MM.1S (cell line): ENCODE results near the gene RBM17.

Experiments used
- DNase-seq: peaks from one replicate; pipeline ENCODE4 v3.0.0-alpha.2; 2015
- H2AFZ ChIP-seq: fragments of 300-600 bp; sonication (generic); 2 replicates; pipeline ENCODE4 v1.6.0; 2016; ENCODE audit warnings: antibody characterized with exemption, low read length
- H3F3A ChIP-seq: fragments of 300-600 bp; sonication (generic); 2 replicates; pipeline ENCODE4 v1.6.1; 2016; ENCODE audit warnings: mild to moderate bottlenecking, antibody characterized with exemption, low read length, moderate library complexity, mixed read lengths; ENCODE audit not compliant: insufficient read depth
- H3K27ac ChIP-seq: fragments of 300-600 bp; sonication (generic); 2 replicates; pipeline ENCODE4 v1.5.1; 2016; ENCODE audit warnings: mild to moderate bottlenecking, low read length
- H3K27me3 ChIP-seq: fragments of 300-600 bp; sonication (generic); replicated peaks from 2 replicates; pipeline ENCODE4 v1.6.0; 2016; ENCODE audit warnings: low read length; ENCODE audit not compliant: insufficient read depth
- H3K36me3 ChIP-seq: fragments of 300-600 bp; sonication (generic); replicated peaks from 2 replicates; pipeline ENCODE4 v1.6.1; 2016; ENCODE audit warnings: mild to moderate bottlenecking, low read length, mixed read lengths; ENCODE audit not compliant: insufficient read depth
- H3K4me1 ChIP-seq: fragments of 300-600 bp; sonication (generic); 2 replicates; pipeline ENCODE4 v1.6.1; 2016; ENCODE audit warnings: low read length, mixed read lengths
- H3K4me2 ChIP-seq: fragments of 300-600 bp; sonication (generic); 2 replicates; pipeline ENCODE4 v1.6.0; 2016; ENCODE audit warnings: low read depth, low read length
- H3K4me3 ChIP-seq: fragments of 300-600 bp; sonication (generic); 2 replicates; pipeline ENCODE4 v1.5.1; 2016; ENCODE audit warnings: low read length, mixed read lengths
- H3K79me2 ChIP-seq: fragments of 300-600 bp; sonication (generic); 2 replicates; pipeline ENCODE4 v1.6.1; 2016; ENCODE audit warnings: mixed run types, low read length, mixed read lengths
- H3K9ac ChIP-seq: fragments of 300-600 bp; sonication (generic); 2 replicates; pipeline ENCODE4 v1.6.1; 2016; ENCODE audit warnings: low read length, mixed read lengths
- H3K9me2 ChIP-seq: fragments of 300-600 bp; sonication (generic); replicated peaks from 2 replicates; pipeline ENCODE4 v1.6.1; 2016; ENCODE audit warnings: mild to moderate bottlenecking, low read length, mixed read lengths; ENCODE audit not compliant: insufficient read depth
- H3K9me3 ChIP-seq: fragments of 300-600 bp; sonication (generic); replicated peaks from 2 replicates; pipeline ENCODE4 v1.6.1; 2016; ENCODE audit warnings: mild to moderate bottlenecking, low read length, mixed read lengths; ENCODE audit not compliant: insufficient read depth
- H4K20me1 ChIP-seq: fragments of 300-600 bp; sonication (generic); 2 replicates; pipeline ENCODE4 v1.6.1; 2016; ENCODE audit warnings: mild to moderate bottlenecking, low read length, moderate library complexity, mixed read lengths; ENCODE audit not compliant: insufficient read depth
- CTCF ChIP-seq: fragments of 300-600 bp; sonication (generic); IDR thresholded peaks from 2 replicates; pipeline ENCODE4 v1.5.1; 2016; ENCODE audit warnings: antibody characterized with exemption, low read length, mixed read lengths
- EZH2 ChIP-seq: fragments of 300-600 bp; sonication (generic); optimal IDR thresholded peaks from 2 replicates; pipeline ENCODE3; 2017; ENCODE audit warnings: low read depth, mild to moderate bottlenecking, antibody characterized with exemption, low read length, mixed read lengths
- EZH2phosphoT487 ChIP-seq: fragments of 300-600 bp; sonication (generic); IDR thresholded peaks from 2 replicates; pipeline ENCODE4 v1.6.1; 2018; ENCODE audit warnings: antibody characterized with exemption, low read length

The RBM17 gene

GRCh38 chr10:6048281-6049030 lies 40.4 kb upstream of the RBM17 start:
- Histone ChIP-seq H3K9ac (no peak overlapping the region), H3F3A (peaks cover 33% of the 10 kb centered on the region), H3K36me3 (no peaks in the 10 kb centered on the region), H3K4me2 (no peak overlapping the region), H3K4me1 (peaks cover 28% of the 10 kb centered on the region), H3K79me2 (no peaks in the 10 kb centered on the region), H3K4me3 (no peak overlapping the region), H2AFZ (no peak overlapping the region), H3K9me2 (no peaks in the 10 kb centered on the region), H3K27ac (no peak overlapping the region), H3K27me3 (peaks cover 75% of the 10 kb centered on the region), H3K9me3 (no peaks in the 10 kb centered on the region), H4K20me1 (no peaks in the 10 kb centered on the region)
- TF ChIP-seq CTCF (no peak), EZH2 (no peak), EZH2phosphoT487 (no peak)
- DNase-seq = no peak

- no peaks in the 10 kb centered on the region for H3K9me3 ChIP-seq
- H3K9ac ChIP-seq = no peak overlapping the region
- H3K36me3 ChIP-seq = no peaks in the 10 kb centered on the region
- H3K79me2 ChIP-seq = no peaks in the 10 kb centered on the region
- H3K4me3 ChIP-seq = no peak overlapping the region
- no peak overlapping the region for H3K27ac ChIP-seq
- no peak for TF ChIP-seq EZH2
- TF ChIP-seq CTCF = no peak
- no peak for TF ChIP-seq EZH2phosphoT487
- no peaks in the 10 kb centered on the region for H4K20me1 ChIP-seq
- H2AFZ ChIP-seq = no peak overlapping the region
- H3F3A ChIP-seq = peaks cover 33% of the 10 kb centered on the region
- peaks cover 75% of the 10 kb centered on the region for H3K27me3 ChIP-seq
- peaks cover 28% of the 10 kb centered on the region for H3K4me1 ChIP-seq
- no peaks in the 10 kb centered on the region for H3K9me2 ChIP-seq
- DNase-seq = no peak
- no peak overlapping the region for H3K4me2 ChIP-seq
Measured at GRCh38 chr10:6049031-6049400, 39.8 kb upstream of the RBM17 start.

GRCh38 chr10:6050801-6051445 lies 37.9 kb upstream of the RBM17 start:
- H3K4me3 ChIP-seq = peak overlapping the region; percentile 52

More at GRCh38 chr10:6050801-6051445, 37.9 kb upstream of the RBM17 start:
- no peaks in the 10 kb centered on the region for H4K20me1 ChIP-seq
- peak overlapping the region; percentile 2; the same call in 1 of the 2 replicates for H3K27ac ChIP-seq
- no peaks in the 10 kb centered on the region for H3K9me3 ChIP-seq
- H3K36me3 ChIP-seq = no peaks in the 10 kb centered on the region
- TF ChIP-seq EZH2 (no peak), EZH2phosphoT487 (peak; percentile 95), CTCF (peak; percentile 35)
- H3K27me3 ChIP-seq = peaks cover 72% of the 10 kb centered on the region
- peak overlapping the region; percentile 92 for H3K4me2 ChIP-seq
- peaks cover 28% of the 10 kb centered on the region for H3K4me1 ChIP-seq
- peaks cover 33% of the 10 kb centered on the region for H3F3A ChIP-seq
- no peaks in the 10 kb centered on the region for H3K79me2 ChIP-seq
- no peak overlapping the region for H3K9ac ChIP-seq
- peak; percentile 89 for DNase-seq
- H2AFZ ChIP-seq = no peak overlapping the region
- H3K9me2 ChIP-seq = no peaks in the 10 kb centered on the region
